Measurements from ENCODE around the gene WDR38.
A peak's percentile ranks its signal among the peaks of the same experiment; 100 is the strongest.

The WDR38 gene

DNA sequence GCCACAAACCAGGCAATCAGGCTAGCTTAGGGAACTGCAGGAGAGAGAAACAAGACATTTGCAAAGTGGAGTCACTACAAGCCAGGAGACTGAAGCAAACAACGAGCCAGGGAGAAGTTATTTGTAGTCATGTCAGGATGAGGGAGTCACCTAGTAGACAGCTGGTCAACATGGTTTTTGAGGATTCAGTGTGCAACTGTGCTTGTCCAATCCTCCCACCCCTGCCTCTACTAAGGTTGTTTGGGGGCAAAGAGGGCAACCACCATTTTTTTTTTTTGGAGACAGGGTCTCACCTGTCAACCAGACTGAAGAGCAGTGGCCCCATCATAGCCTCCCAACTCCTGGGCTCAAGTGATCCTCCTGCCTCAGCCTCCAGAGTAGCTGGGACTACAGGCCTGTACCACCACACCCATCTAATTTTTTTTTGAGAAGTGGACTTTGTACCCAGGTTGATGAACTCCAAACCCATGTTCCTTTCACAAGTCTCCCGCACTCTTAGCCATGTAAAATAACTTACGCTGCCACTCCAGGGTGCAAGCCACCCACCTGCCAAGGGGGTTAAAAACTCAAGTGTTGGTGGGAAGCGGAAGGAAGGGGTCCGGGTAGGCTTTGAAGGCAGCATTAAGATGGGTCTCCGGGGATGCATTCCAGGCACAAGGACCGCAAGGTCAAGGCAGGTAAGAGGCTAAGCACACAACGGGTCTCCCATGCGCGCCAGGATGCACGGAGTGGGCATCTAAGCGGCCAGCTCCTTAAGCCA, 7.5 kb downstream of the WDR38 start:
- Histone ChIP-seq H3K36me3 (ENCODE audit: insufficient read depth, insufficient read length, low read length) (peaks cover 69% of the 10 kb centered on the region), H3K4me3 (ENCODE audit: insufficient read length, low read depth) (peak overlapping the region; percentile 81), H3K27me3 (ENCODE audit: insufficient read depth, insufficient read length) (no peaks in the 10 kb centered on the region), H3K9me3 (ENCODE audit: insufficient read depth, low read length) (no peaks in the 10 kb centered on the region), H3K9ac (ENCODE audit: insufficient read length, low read depth) (peak overlapping the region; percentile 87), H3K4me1 (ENCODE audit: insufficient read depth, insufficient read length) (peaks cover 26% of the 10 kb centered on the region)
- TF ChIP-seq SUZ12 (IDR thresholded peaks at IDR 0.05; ENCODE audit: extremely low read depth, insufficient read depth, insufficient read length) (no peak), ZNF274 (IDR thresholded peaks at IDR 0.05; ENCODE audit: low read depth, low read length) (no peak), YY1 (IDR thresholded peaks at IDR 0.05; ENCODE audit: insufficient read depth, insufficient read length) (no peak)
- DNase-seq (ENCODE audit: low read depth, low spot score), result no peak

DNA sequence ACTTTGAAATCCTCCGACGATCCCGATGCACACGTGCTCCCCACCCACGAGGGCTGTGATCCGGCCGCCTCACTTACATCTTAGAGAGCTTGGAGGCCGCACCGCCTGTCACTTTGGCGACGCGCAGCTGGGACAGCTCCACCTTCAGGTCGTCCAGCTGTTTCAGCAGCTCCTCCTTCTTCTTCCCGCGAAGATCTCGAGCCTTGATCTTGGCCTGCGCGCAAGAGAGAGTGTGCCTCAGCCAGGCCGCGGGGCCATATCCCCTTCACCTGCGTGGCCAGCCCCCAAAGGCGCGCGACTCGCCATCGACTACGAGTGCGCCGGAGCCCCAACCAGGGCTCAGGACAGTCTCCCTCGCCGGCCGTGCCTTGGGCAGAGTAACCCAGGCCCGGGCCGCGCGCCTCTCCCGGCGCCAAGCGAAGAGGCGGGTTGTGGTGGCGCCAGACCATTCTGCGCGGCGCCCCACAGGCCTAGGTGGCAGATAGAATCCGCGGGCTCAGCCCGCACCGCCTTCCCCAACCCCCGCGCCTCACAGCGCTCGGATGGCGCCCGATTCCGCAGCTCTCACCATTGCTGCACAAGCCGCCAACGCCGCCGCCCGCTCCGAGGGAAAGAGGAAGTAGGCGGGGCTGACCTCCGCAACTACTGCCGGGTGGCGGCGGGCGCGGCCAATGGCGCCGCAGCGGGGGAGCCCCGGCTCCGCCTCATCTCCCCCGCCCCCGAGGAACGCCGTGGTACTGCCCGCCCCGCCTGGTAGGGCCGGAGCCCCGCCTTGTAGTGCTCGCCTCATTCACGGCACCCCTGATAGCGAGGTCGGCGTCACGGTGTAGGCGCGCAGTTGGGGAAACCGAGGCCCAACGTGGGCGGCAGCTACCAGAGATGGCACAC, 8.3 kb downstream of the WDR38 start, which contains the start of the genes ARPC5L and RPL35:
TSS of gene ARPC5L (plus strand) at position 789 of the 888 bp plus-strand sequence. CDS start 7,161 bp downstream, outside the sequence.
TSS of gene RPL35 (minus strand) at position 616 of the 888 bp plus-strand sequence. CDS start at position 571, 45 bp downstream.
- no peaks in the 10 kb centered on the region for H3K9me3 ChIP-seq (ENCODE audit: insufficient read depth, low read length)
- peak; percentile 92 for DNase-seq (ENCODE audit: low read depth, low spot score)
- peak within 1 kb of the TSS; percentile 97 for H3K9ac ChIP-seq (ENCODE audit: insufficient read length, low read depth)
- peak within 1 kb of the TSS; percentile 81 for H3K4me3 ChIP-seq (ENCODE audit: insufficient read length, low read depth)
- H3K27me3 ChIP-seq (ENCODE audit: insufficient read depth, insufficient read length), result no peaks in the 10 kb centered on the region
- TF ChIP-seq SUZ12 (IDR thresholded peaks at IDR 0.05; ENCODE audit: extremely low read depth, insufficient read depth, insufficient read length) (no peak), ZNF274 (IDR thresholded peaks at IDR 0.05; ENCODE audit: low read depth, low read length) (no peak), YY1 (IDR thresholded peaks at IDR 0.05; ENCODE audit: insufficient read depth, insufficient read length) (no peak)
- H3K4me1 ChIP-seq (ENCODE audit: insufficient read depth, insufficient read length), result peaks cover 19% of the 10 kb centered on the region
- peaks cover 62% of the 10 kb centered on the region for H3K36me3 ChIP-seq (ENCODE audit: insufficient read depth, insufficient read length, low read length)

DNA sequence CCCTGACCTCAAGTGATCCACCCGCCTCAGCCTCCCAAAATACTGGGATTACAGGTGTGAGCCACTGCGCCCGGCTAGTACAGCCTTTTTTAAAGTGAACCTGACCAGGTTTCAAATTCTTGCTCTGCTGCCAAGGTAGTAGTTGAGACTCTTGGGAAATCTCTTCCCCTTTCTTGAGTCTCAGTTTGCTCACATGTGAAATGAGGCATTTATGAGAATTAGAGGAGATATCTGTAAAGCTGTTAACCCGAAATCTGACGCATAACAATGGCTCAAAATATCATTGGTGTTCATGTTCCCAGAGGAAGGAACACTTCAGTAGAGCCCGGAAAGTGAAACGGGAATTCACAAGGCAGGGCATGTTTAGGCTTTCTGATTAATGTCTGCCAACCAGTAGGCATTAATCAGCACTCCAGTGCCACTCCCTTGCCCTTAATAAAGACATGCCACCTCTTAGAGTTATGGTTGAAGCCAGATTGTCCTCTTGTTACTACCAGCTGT, 10.2 kb downstream of the WDR38 start:
- H3K9me3 ChIP-seq (ENCODE audit: insufficient read depth, low read length), result no peaks in the 10 kb centered on the region
- H3K27me3 ChIP-seq (ENCODE audit: insufficient read depth, insufficient read length), result no peaks in the 10 kb centered on the region
- H3K9ac ChIP-seq (ENCODE audit: insufficient read length, low read depth), result no peak overlapping the region
- peaks cover 55% of the 10 kb centered on the region for H3K36me3 ChIP-seq (ENCODE audit: insufficient read depth, insufficient read length, low read length)
- no peak for DNase-seq (ENCODE audit: low read depth, low spot score)
- H3K4me3 ChIP-seq (ENCODE audit: insufficient read length, low read depth), result no peak overlapping the region
- no peak for TF ChIP-seq YY1 (IDR thresholded peaks at IDR 0.05; ENCODE audit: insufficient read depth, insufficient read length)
- no peak for TF ChIP-seq ZNF274 (IDR thresholded peaks at IDR 0.05; ENCODE audit: low read depth, low read length)
- no peak for TF ChIP-seq SUZ12 (IDR thresholded peaks at IDR 0.05; ENCODE audit: extremely low read depth, insufficient read depth, insufficient read length)
- peaks cover 10% of the 10 kb centered on the region for H3K4me1 ChIP-seq (ENCODE audit: insufficient read depth, insufficient read length)

DNA sequence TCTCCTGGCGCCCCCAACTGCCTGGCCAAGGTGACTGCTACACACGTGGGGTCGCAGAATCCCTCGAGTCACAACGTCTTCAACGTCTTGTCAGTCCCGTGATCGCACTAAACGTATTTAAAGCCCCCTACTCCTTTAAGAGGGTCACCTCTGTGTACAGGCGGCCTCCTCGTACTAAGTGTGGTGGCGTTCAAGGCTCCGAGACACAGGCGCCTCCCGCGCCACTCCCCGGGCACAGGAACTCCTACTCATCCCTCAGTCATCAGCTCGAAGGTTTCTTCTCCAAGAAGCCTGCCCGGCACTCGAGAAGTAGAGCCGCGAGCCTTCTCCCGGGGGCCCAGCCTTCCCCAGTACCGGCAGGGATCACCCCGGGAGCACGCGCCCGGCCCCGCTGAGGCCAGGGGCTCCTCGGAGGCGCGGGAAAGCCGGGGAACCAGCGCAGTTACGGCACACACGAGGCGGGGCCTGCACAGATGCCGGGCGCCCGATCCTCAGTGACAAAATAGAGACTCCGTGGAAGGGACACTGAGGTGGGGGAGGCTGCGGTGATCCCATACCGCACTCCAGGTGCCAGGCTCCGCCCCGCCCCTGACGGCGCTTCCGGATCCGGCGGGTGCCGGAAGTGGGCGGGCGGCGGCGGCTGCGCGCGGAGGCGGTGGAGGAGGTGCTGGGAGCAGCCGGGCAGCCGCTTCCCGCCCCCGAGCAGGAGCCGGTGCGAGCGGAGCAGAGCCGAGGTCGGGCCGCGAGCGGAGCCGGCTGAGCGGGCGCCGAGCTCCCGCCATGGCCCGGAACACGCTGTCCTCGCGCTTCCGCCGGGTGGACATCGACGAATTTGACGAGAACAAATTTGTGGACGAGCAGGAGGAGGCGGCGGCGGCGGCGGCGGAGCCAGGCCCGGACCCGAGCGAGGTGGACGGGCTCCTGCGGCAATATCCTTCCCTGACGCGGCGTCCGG, 15.5 kb downstream of the WDR38 start:
- TF ChIP-seq YY1 (IDR thresholded peaks at IDR 0.05; ENCODE audit: insufficient read depth, insufficient read length) (no peak), SUZ12 (IDR thresholded peaks at IDR 0.05; ENCODE audit: extremely low read depth, insufficient read depth, insufficient read length) (no peak), ZNF274 (IDR thresholded peaks at IDR 0.05; ENCODE audit: low read depth, low read length) (no peak)
- peak; percentile 80 for DNase-seq (ENCODE audit: low read depth, low spot score)
- peak overlapping the region; percentile 100 for H3K9ac ChIP-seq (ENCODE audit: insufficient read length, low read depth)
- no peaks in the 10 kb centered on the region for H3K9me3 ChIP-seq (ENCODE audit: insufficient read depth, low read length)
- H3K4me3 ChIP-seq (ENCODE audit: insufficient read length, low read depth), result peak overlapping the region; percentile 76
- H3K4me1 ChIP-seq (ENCODE audit: insufficient read depth, insufficient read length), result peaks cover 17% of the 10 kb centered on the region
- peaks cover 60% of the 10 kb centered on the region for H3K36me3 ChIP-seq (ENCODE audit: insufficient read depth, insufficient read length, low read length)
- H3K27me3 ChIP-seq (ENCODE audit: insufficient read depth, insufficient read length), result no peaks in the 10 kb centered on the region

DNA sequence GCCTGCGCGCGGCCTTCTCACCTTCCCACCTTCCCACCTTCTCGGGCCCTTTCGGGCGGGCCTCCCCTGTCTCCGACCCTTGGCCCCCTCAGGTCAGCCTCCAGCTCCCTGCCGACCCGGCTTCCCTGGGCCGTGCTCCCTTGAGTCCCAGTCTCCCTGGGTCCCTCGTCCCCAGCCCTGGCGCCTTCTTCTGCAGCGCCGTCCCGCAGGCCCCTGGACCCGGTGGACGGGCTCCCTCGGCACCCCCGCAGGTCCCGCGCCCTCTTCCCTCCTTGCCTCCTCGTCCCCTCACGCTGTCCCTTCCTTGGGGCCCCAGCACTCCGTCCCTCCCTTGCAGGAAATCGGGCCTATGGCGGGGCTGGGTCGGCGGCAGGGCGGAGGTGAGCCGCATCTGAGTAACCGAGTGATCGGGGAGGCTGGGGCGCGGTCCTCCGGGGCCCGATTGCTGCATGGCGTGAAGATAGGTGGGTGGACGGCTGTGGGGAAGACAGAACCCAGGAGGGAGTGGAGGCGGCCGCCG, 16.3 kb downstream of the WDR38 start:
- H3K4me3 ChIP-seq (ENCODE audit: insufficient read length, low read depth), result peak overlapping the region; percentile 76
- TF ChIP-seq YY1 (IDR thresholded peaks at IDR 0.05; ENCODE audit: insufficient read depth, insufficient read length) (no peak), ZNF274 (IDR thresholded peaks at IDR 0.05; ENCODE audit: low read depth, low read length) (no peak), SUZ12 (IDR thresholded peaks at IDR 0.05; ENCODE audit: extremely low read depth, insufficient read depth, insufficient read length) (no peak)
- DNase-seq (ENCODE audit: low read depth, low spot score), result no peak
- peak overlapping the region; percentile 100 for H3K9ac ChIP-seq (ENCODE audit: insufficient read length, low read depth)
- peaks cover 62% of the 10 kb centered on the region for H3K36me3 ChIP-seq (ENCODE audit: insufficient read depth, insufficient read length, low read length)
- H3K27me3 ChIP-seq (ENCODE audit: insufficient read depth, insufficient read length), result no peaks in the 10 kb centered on the region
- H3K9me3 ChIP-seq (ENCODE audit: insufficient read depth, low read length), result no peaks in the 10 kb centered on the region
- H3K4me1 ChIP-seq (ENCODE audit: insufficient read depth, insufficient read length), result peaks cover 17% of the 10 kb centered on the region

DNA sequence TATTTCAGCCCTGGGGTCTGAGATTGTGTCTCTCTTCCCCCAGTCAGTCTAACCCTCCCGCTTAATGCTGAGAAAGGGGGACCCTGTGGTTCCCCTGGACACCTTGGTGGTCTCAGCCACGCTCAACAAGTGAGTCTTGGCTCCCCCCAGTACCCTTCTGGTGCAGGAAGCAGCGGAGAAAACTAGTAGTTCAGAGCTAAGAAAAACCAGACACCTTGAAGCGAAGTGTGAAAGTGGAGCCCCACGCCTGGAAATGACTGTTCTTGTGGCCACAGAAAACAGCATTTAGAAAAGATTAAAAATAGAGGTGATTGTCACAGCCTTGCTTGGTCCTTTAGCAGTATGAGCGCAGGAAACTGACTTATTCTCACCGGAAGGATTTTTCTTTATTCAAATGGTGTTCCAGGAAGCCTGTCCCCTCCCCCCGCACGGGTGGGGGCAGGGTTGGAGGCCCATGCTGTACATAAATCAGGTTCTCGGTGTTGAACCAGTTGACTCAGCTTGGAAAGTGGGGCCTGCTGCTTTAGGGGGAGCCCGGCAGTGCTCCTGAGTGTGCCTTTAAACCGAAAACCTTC, 16.8 kb downstream of the WDR38 start:
- Histone ChIP-seq H3K9ac (ENCODE audit: insufficient read length, low read depth) (peak overlapping the region; percentile 100), H3K4me1 (ENCODE audit: insufficient read depth, insufficient read length) (peaks cover 17% of the 10 kb centered on the region), H3K9me3 (ENCODE audit: insufficient read depth, low read length) (no peaks in the 10 kb centered on the region), H3K27me3 (ENCODE audit: insufficient read depth, insufficient read length) (no peaks in the 10 kb centered on the region), H3K36me3 (ENCODE audit: insufficient read depth, insufficient read length, low read length) (peaks cover 61% of the 10 kb centered on the region), H3K4me3 (ENCODE audit: insufficient read length, low read depth) (peak overlapping the region; percentile 76)
- DNase-seq (ENCODE audit: low read depth, low spot score), result no peak
- TF ChIP-seq YY1 (IDR thresholded peaks at IDR 0.05; ENCODE audit: insufficient read depth, insufficient read length) (no peak), SUZ12 (IDR thresholded peaks at IDR 0.05; ENCODE audit: extremely low read depth, insufficient read depth, insufficient read length) (no peak), ZNF274 (IDR thresholded peaks at IDR 0.05; ENCODE audit: low read depth, low read length) (no peak)
